C4-2B (cell line): ENCODE results near the gene CFAP90.

Experiments used
- ZFX ChIP-seq: fragments of 450-650 bp; IDR thresholded peaks from 2 replicates; pipeline ENCODE4 v1.6.1; 2017
- TF ChIP-seq, protein P1 (sequence below): fragments of 450-650 bp; conservative IDR thresholded peaks from 2 replicates; pipeline ENCODE4 v1.5.1; 2017; ENCODE audit warnings: mild to moderate bottlenecking

DNA sequence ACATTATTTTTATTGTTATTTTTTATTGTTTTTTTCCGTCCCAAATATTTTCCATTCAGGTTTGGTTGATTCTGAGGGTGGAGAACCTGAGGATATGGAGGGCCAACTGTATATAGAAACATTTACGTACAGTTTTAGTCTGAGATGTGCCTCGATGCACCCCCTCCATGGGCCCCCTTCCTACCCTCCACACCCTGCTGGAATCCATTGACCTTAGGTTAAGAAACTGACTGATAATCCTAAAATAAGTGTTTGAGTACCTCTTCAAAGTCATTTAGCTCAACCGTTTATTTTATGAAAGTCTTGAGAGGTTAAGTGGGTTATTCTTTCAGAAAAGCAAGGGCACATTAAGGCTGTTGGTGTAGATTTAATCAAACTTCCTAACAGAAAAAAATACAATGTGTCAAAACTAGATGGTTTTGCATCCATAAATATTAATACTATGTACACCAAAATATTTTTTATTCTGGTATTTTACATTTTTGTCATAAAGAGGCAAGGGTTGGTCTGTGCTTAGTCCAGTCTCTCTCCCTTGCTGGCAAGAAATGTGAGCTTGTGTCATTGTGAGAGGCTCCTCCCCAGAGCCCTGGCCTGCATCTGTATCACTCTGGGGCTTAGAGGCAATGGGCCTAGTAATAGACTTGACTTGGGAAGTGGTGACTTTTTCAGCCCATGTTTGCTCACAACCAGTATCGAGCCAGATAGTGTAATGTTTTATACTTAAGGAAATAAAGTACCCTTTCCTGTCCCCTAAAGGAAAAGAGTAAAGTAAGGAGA lies 33.7 kb upstream of the CFAP90 start:
- TF ChIP-seq, protein P1, sequence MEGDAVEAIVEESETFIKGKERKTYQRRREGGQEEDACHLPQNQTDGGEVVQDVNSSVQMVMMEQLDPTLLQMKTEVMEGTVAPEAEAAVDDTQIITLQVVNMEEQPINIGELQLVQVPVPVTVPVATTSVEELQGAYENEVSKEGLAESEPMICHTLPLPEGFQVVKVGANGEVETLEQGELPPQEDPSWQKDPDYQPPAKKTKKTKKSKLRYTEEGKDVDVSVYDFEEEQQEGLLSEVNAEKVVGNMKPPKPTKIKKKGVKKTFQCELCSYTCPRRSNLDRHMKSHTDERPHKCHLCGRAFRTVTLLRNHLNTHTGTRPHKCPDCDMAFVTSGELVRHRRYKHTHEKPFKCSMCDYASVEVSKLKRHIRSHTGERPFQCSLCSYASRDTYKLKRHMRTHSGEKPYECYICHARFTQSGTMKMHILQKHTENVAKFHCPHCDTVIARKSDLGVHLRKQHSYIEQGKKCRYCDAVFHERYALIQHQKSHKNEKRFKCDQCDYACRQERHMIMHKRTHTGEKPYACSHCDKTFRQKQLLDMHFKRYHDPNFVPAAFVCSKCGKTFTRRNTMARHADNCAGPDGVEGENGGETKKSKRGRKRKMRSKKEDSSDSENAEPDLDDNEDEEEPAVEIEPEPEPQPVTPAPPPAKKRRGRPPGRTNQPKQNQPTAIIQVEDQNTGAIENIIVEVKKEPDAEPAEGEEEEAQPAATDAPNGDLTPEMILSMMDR = no peak
- no peak for TF ChIP-seq ZFX
